Measurements from ENCODE around the gene PAK1.

The PAK1 gene

DNA sequence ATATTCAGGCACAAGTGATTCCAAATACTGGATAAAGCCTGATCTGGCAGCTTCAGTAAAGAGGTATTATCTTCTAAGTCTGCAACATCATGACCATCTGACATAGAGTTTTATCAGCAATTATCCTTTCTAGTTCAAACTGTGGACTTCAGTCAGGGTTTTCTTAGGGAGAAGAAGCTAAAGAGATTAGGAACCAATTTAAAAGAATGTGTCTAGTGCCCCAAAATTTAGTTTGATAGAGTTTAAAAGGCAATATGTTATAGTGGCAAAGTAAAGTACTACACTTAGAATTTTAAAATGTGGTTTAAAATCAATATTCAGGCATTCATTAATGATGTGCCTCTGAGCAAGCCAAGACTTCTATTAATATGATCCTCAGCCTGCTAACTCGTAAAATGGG lies 5.4 kb downstream of the PAK1 start:
- Histone ChIP-seq H3K18ac (ENCODE audit: low read length) (no peak overlapping the region), H2BK15ac (ENCODE audit: low read length) (no peak overlapping the region), H3K9ac (ENCODE audit: low read depth, low read length, poor library complexity) (no peak overlapping the region), H4K91ac (ENCODE audit: low read depth, low read length, poor library complexity) (no peak overlapping the region), H2BK12ac (ENCODE audit: low read length) (no peak overlapping the region), H3K4me1 (ENCODE audit: control insufficient read depth in 2 of 2, insufficient read depth in 1 of 2, low read depth in 1 of 2, low read length in 2 of 2) (peaks cover 9 to 30% of the 10 kb centered on the region in 2 donors), H3K14ac (ENCODE audit: low read length) (no peak overlapping the region), H4K8ac (ENCODE audit: low read depth, low read length) (no peak overlapping the region), H3K4me3 (ENCODE audit: low read length in 2 of 2) (no peak overlapping the region), H3K4ac (ENCODE audit: low read length) (no peak overlapping the region), H2BK5ac (ENCODE audit: low read length) (no peak overlapping the region), H2AK5ac (ENCODE audit: low read depth, low read length) (no peak overlapping the region), H3K79me1 (ENCODE audit: low read depth, low read length) (peaks cover 3% of the 10 kb centered on the region), H3K27ac (replicated peaks; ENCODE audit: low read length) (no peak overlapping the region), H3K23ac (ENCODE audit: low read depth, low read length, poor library complexity) (no peak overlapping the region), H2AFZ (ENCODE audit: low read length) (no peak overlapping the region), H3K4me2 (ENCODE audit: insufficient read depth, low read length, poor library complexity, severe bottlenecking) (no peak overlapping the region), H3K36me3 (replicated peaks in 1 of 2; ENCODE audit: control insufficient read depth in 2 of 2, insufficient read depth in 2 of 2, low read length in 2 of 2) (no peaks in the 10 kb centered on the region), H3K9me3 (replicated peaks in 1 of 2; ENCODE audit: control insufficient read depth in 2 of 2, insufficient read depth in 1 of 2, low read depth in 1 of 2, low read length in 2 of 2) (no peaks in the 10 kb centered on the region), H2BK120ac (ENCODE audit: low read depth, low read length) (no peak overlapping the region), H3K27me3 (ENCODE audit: control insufficient read depth in 3 of 3, insufficient read depth in 3 of 3, low read depth in 1 of 3, low read length in 3 of 3) (no peaks in the 10 kb centered on the region)
- WGBS, 2 donors (ENCODE audit: extremely low coverage in 2 of 2, insufficient read length in 2 of 2, insufficient replicate concordance in 1 of 2), result no CpG with 5 or more reads among the region's 1 CpG
- no peak for DNase-seq (ENCODE audit: low spot score)

GRCh38 chr11:77467993-77468392 lies 5.9 kb downstream of the PAK1 start:
- no peak overlapping the region for H2BK5ac ChIP-seq (ENCODE audit: low read length)
- no peak overlapping the region for H2BK15ac ChIP-seq (ENCODE audit: low read length)
- no peak overlapping the region for H2BK12ac ChIP-seq (ENCODE audit: low read length)
- no peak overlapping the region for H3K23ac ChIP-seq (ENCODE audit: low read depth, low read length, poor library complexity)
- no peaks in the 10 kb centered on the region for H3K9me3 ChIP-seq (replicated peaks in 1 of 2; ENCODE audit: control insufficient read depth in 2 of 2, insufficient read depth in 1 of 2, low read depth in 1 of 2, low read length in 2 of 2)
- no peak overlapping the region for H2BK120ac ChIP-seq (ENCODE audit: low read depth, low read length)
- H3K36me3 ChIP-seq (replicated peaks in 1 of 2; ENCODE audit: control insufficient read depth in 2 of 2, insufficient read depth in 2 of 2, low read length in 2 of 2), result no peaks in the 10 kb centered on the region
- no peak for DNase-seq (ENCODE audit: low spot score)
- no peak overlapping the region for H2AK5ac ChIP-seq (ENCODE audit: low read depth, low read length)
- H2AFZ ChIP-seq (ENCODE audit: low read length), result no peak overlapping the region
- H3K79me1 ChIP-seq (ENCODE audit: low read depth, low read length), result peaks cover 3% of the 10 kb centered on the region
- no peaks in the 10 kb centered on the region for H3K27me3 ChIP-seq (ENCODE audit: control insufficient read depth in 3 of 3, insufficient read depth in 3 of 3, low read depth in 1 of 3, low read length in 3 of 3)
- H3K9ac ChIP-seq (ENCODE audit: low read depth, low read length, poor library complexity), result no peak overlapping the region
- H3K27ac ChIP-seq (replicated peaks; ENCODE audit: low read length), result no peak overlapping the region
- H3K18ac ChIP-seq (ENCODE audit: low read length), result no peak overlapping the region
- no CpG with 5 or more reads among the region's 2 CpGs for WGBS, 2 donors (ENCODE audit: extremely low coverage in 2 of 2, insufficient read length in 2 of 2, insufficient replicate concordance in 1 of 2)
- peaks cover 9 to 30% of the 10 kb centered on the region in 2 donors for H3K4me1 ChIP-seq (ENCODE audit: control insufficient read depth in 2 of 2, insufficient read depth in 1 of 2, low read depth in 1 of 2, low read length in 2 of 2)
- no peak overlapping the region for H4K8ac ChIP-seq (ENCODE audit: low read depth, low read length)
- H3K4ac ChIP-seq (ENCODE audit: low read length), result no peak overlapping the region
- H3K4me2 ChIP-seq (ENCODE audit: insufficient read depth, low read length, poor library complexity, severe bottlenecking), result no peak overlapping the region
- H3K4me3 ChIP-seq (ENCODE audit: low read length in 2 of 2), result no peak overlapping the region
- H3K14ac ChIP-seq (ENCODE audit: low read length), result no peak overlapping the region
- H4K91ac ChIP-seq (ENCODE audit: low read depth, low read length, poor library complexity), result no peak overlapping the region

DNA sequence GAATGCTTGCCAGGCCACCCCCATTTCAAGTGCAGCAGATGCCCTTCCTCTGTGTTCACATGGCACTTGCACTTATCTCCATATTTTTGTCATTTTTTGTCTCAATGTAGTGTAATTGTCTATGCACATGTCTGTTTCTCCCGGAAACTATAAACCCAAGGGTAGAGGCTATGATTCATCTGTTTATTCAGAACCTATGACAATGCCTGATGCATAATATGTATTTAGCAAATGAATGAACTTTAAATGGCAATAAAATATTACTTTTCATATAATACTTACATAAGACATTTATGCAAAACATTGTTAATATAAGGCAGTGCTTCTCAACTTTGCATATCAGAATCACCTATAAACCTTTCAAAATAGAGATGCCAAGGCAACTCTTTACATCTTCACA lies 6.7 kb downstream of the PAK1 start:
- no peak for DNase-seq (ENCODE audit: low spot score)
- Histone ChIP-seq H3K36me3 (replicated peaks in 1 of 2; ENCODE audit: control insufficient read depth in 2 of 2, insufficient read depth in 2 of 2, low read length in 2 of 2) (no peaks in the 10 kb centered on the region), H3K4me3 (ENCODE audit: low read length in 2 of 2) (no peak overlapping the region), H4K91ac (ENCODE audit: low read depth, low read length, poor library complexity) (no peak overlapping the region), H2BK120ac (ENCODE audit: low read depth, low read length) (no peak overlapping the region), H4K8ac (ENCODE audit: low read depth, low read length) (no peak overlapping the region), H2BK12ac (ENCODE audit: low read length) (no peak overlapping the region), H3K23ac (ENCODE audit: low read depth, low read length, poor library complexity) (no peak overlapping the region), H2AFZ (ENCODE audit: low read length) (no peak overlapping the region), H3K18ac (ENCODE audit: low read length) (no peak overlapping the region), H2AK5ac (ENCODE audit: low read depth, low read length) (no peak overlapping the region), H3K27me3 (ENCODE audit: control insufficient read depth in 3 of 3, insufficient read depth in 3 of 3, low read depth in 1 of 3, low read length in 3 of 3) (no peaks in the 10 kb centered on the region), H3K4me1 (ENCODE audit: control insufficient read depth in 2 of 2, insufficient read depth in 1 of 2, low read depth in 1 of 2, low read length in 2 of 2) (peaks cover 6 to 30% of the 10 kb centered on the region in 2 donors), H3K4ac (ENCODE audit: low read length) (no peak overlapping the region), H2BK15ac (ENCODE audit: low read length) (no peak overlapping the region), H3K9me3 (replicated peaks in 1 of 2; ENCODE audit: control insufficient read depth in 2 of 2, insufficient read depth in 1 of 2, low read depth in 1 of 2, low read length in 2 of 2) (no peaks in the 10 kb centered on the region), H2BK5ac (ENCODE audit: low read length) (no peak overlapping the region), H3K14ac (ENCODE audit: low read length) (no peak overlapping the region), H3K79me1 (ENCODE audit: low read depth, low read length) (peaks cover 3% of the 10 kb centered on the region), H3K27ac (replicated peaks; ENCODE audit: low read length) (no peak overlapping the region), H3K4me2 (ENCODE audit: insufficient read depth, low read length, poor library complexity, severe bottlenecking) (no peak overlapping the region), H3K9ac (ENCODE audit: low read depth, low read length, poor library complexity) (no peak overlapping the region)
- WGBS, 2 donors (ENCODE audit: extremely low coverage in 2 of 2, insufficient read length in 2 of 2, insufficient replicate concordance in 1 of 2), result no CpG with 5 or more reads among the region's 1 CpG

GRCh38 chr11:77457340-77457739 lies 16.6 kb downstream of the PAK1 start:
- Histone ChIP-seq H3K14ac (ENCODE audit: low read length) (no peak overlapping the region), H3K9me3 (replicated peaks in 1 of 2; ENCODE audit: control insufficient read depth in 2 of 2, insufficient read depth in 1 of 2, low read depth in 1 of 2, low read length in 2 of 2) (no peaks in the 10 kb centered on the region), H4K8ac (ENCODE audit: low read depth, low read length) (no peak overlapping the region), H3K18ac (ENCODE audit: low read length) (no peak overlapping the region), H3K4me3 (ENCODE audit: low read length in 2 of 2) (no peak overlapping the region), H2BK120ac (ENCODE audit: low read depth, low read length) (no peak overlapping the region), H4K91ac (ENCODE audit: low read depth, low read length, poor library complexity) (no peak overlapping the region), H3K36me3 (replicated peaks in 1 of 2; ENCODE audit: control insufficient read depth in 2 of 2, insufficient read depth in 2 of 2, low read length in 2 of 2) (peaks cover 0 to 7% of the 10 kb centered on the region in 2 donors), H3K27ac (replicated peaks; ENCODE audit: low read length) (no peak overlapping the region), H3K9ac (ENCODE audit: low read depth, low read length, poor library complexity) (no peak overlapping the region), H2AK5ac (ENCODE audit: low read depth, low read length) (no peak overlapping the region), H3K27me3 (ENCODE audit: control insufficient read depth in 3 of 3, insufficient read depth in 3 of 3, low read depth in 1 of 3, low read length in 3 of 3) (no peaks in the 10 kb centered on the region), H2BK15ac (ENCODE audit: low read length) (no peak overlapping the region), H2BK5ac (ENCODE audit: low read length) (no peak overlapping the region), H3K23ac (ENCODE audit: low read depth, low read length, poor library complexity) (no peak overlapping the region), H3K4me2 (ENCODE audit: insufficient read depth, low read length, poor library complexity, severe bottlenecking) (no peak overlapping the region), H3K4ac (ENCODE audit: low read length) (no peak overlapping the region), H3K4me1 (ENCODE audit: control insufficient read depth in 2 of 2, insufficient read depth in 1 of 2, low read depth in 1 of 2, low read length in 2 of 2) (peaks cover 5 to 43% of the 10 kb centered on the region in 2 donors), H3K79me1 (ENCODE audit: low read depth, low read length) (no peaks in the 10 kb centered on the region), H2AFZ (ENCODE audit: low read length) (no peak overlapping the region), H2BK12ac (ENCODE audit: low read length) (no peak overlapping the region)
- no CpG with 5 or more reads among the region's 5 CpGs for WGBS, 2 donors (ENCODE audit: extremely low coverage in 2 of 2, insufficient read length in 2 of 2, insufficient replicate concordance in 1 of 2)
- DNase-seq (ENCODE audit: low spot score), result peak; percentile 55

Measured in neuronal stem cell (in vitro differentiated cells).